Astrocyte (in vitro differentiated cells and primary cell): ENCODE measurements around the gene IL36G. TPM values are rescaled to one million over a fixed set of nuclear protein-coding genes. Genes with fewer than 3 reads are reported as not detected.
A peak's percentile ranks its signal among the peaks of the same experiment; 100 is the strongest.

ENCODE experiments used
- DNase-seq: peaks from one replicate; pipeline ENCODE4 v3.0.0-alpha.2; 2010; ENCODE audit warnings: low read depth
- FAIRE-seq: peaks from 2 replicates; lab custom pipeline; 2011; peaks lifted over from hg19 to GRCh38; lab: Jason Lieb, UNC
- H2AFZ ChIP-seq: 2 replicates; pipeline ENCODE4 v1.6.0; 2012; ENCODE audit warnings: low read depth, low read length, inconsistent platforms
- H3K27ac ChIP-seq: 2 replicates; pipeline ENCODE4 v1.5.1; 2011; ENCODE audit warnings: low read depth, low read length, inconsistent platforms
- H3K27me3 ChIP-seq: 2 replicates; pipeline ENCODE4 v1.6.0; 2011; ENCODE audit warnings: low read length, inconsistent platforms; ENCODE audit not compliant: insufficient read depth
- H3K36me3 ChIP-seq: 2 replicates; pipeline ENCODE4 v1.5.1; 2011; ENCODE audit warnings: low read length, inconsistent platforms; ENCODE audit not compliant: insufficient read depth
- H3K4me1 ChIP-seq: 2 replicates; pipeline ENCODE4 v1.5.1; 2011; ENCODE audit warnings: low read length, inconsistent platforms; ENCODE audit not compliant: insufficient read depth
- H3K4me2 ChIP-seq: 2 replicates; pipeline ENCODE4 v1.6.0; 2012; ENCODE audit warnings: low read length, inconsistent platforms
- H3K4me3 ChIP-seq: 2 replicates; pipeline ENCODE4 v1.5.1; 2011; ENCODE audit warnings: low read depth, mild to moderate bottlenecking, low read length, inconsistent platforms; ENCODE audit not compliant: insufficient read depth
- H3K79me2 ChIP-seq: 2 replicates; pipeline ENCODE4 v1.6.0; 2012; ENCODE audit warnings: mild to moderate bottlenecking, low read length, inconsistent platforms; ENCODE audit not compliant: insufficient read depth
- H3K9ac ChIP-seq: 2 replicates; pipeline ENCODE4 v1.6.0; 2012; ENCODE audit warnings: mild to moderate bottlenecking, low read length, inconsistent platforms
- H3K9me3 ChIP-seq: 2 replicates; pipeline ENCODE4 v1.5.1; 2012; ENCODE audit warnings: low read depth, mild to moderate bottlenecking, low read length, inconsistent platforms; ENCODE audit not compliant: insufficient read depth
- H4K20me1 ChIP-seq: 2 replicates; pipeline ENCODE4 v1.6.0; 2012; ENCODE audit warnings: low read length, inconsistent platforms; ENCODE audit not compliant: insufficient read depth
- H3K27ac Mint-ChIP-seq: one replicate; pipeline ENCODE4 v1.8.0; 2021; ENCODE audit warnings: mild to moderate bottlenecking, mixed read lengths; ENCODE audit not compliant: unreplicated experiment
- H3K27me3 Mint-ChIP-seq: one replicate; pipeline ENCODE4 v1.8.0; 2021; ENCODE audit warnings: low read depth, mixed read lengths; ENCODE audit not compliant: unreplicated experiment
- H3K36me3 Mint-ChIP-seq: one replicate; pipeline ENCODE4 v1.8.0; 2021; ENCODE audit warnings: low read depth, mixed read lengths; ENCODE audit not compliant: unreplicated experiment
- H3K4me1 Mint-ChIP-seq: one replicate; pipeline ENCODE4 v1.8.0; 2021; ENCODE audit warnings: low read depth, mixed read lengths; ENCODE audit not compliant: unreplicated experiment
- H3K4me3 Mint-ChIP-seq: one replicate; pipeline ENCODE4 v1.8.0; 2021; ENCODE audit warnings: mild to moderate bottlenecking, moderate library complexity, mixed read lengths; ENCODE audit not compliant: unreplicated experiment
- H3K9me3 Mint-ChIP-seq: one replicate; pipeline ENCODE4 v1.8.0; 2021; ENCODE audit warnings: mild to moderate bottlenecking, mixed read lengths; ENCODE audit not compliant: unreplicated experiment
- EZH2 ChIP-seq: IDR thresholded peaks from 2 replicates; pipeline ENCODE4 v1.6.1; 2012; ENCODE audit warnings: mild to moderate bottlenecking, low read length, inconsistent platforms; ENCODE audit not compliant: insufficient read depth
- total RNA-seq: library from RNA; stranded (reverse); gene quantifications from 2 replicates; pipeline ENCODE4 v1.2.1, GENCODE V29; 2021
- TF ChIP-seq, protein P1 (sequence below): IDR thresholded peaks from 2 replicates; pipeline ENCODE4 v1.5.1; 2011; ENCODE audit warnings: low read depth, mild to moderate bottlenecking, inconsistent platforms, low read length, moderate library complexity; ENCODE audit not compliant: insufficient read depth

IL36G gene
- total RNA-seq, 1 donor from 2014 or later = not detected

DNA sequence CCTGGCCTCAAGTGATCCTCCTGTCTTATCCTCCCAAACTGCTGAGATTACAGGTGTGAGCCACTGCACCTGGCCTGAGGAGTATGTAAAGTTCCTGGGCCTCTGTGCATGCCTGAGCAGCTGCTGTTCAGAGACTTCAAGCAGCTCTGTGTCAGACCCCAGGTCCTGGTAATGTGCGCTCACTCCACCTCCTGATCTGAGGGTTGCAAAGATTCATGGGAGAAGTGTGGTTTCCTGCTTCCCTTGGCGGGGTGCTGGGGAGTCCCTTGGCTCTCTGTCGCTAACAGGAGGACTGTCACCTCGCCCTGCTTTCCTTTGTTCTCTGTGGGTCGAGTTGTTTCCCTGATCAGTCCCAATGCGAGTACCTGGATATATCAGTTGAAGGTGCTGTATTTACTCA lies 18.8 kb downstream of the IL36G start:
- no peak overlapping the region for H3K27ac Mint-ChIP-seq
- peaks cover 15% of the 10 kb centered on the region for H3K9me3 Mint-ChIP-seq
- H2AFZ ChIP-seq = no peak overlapping the region

DNA sequence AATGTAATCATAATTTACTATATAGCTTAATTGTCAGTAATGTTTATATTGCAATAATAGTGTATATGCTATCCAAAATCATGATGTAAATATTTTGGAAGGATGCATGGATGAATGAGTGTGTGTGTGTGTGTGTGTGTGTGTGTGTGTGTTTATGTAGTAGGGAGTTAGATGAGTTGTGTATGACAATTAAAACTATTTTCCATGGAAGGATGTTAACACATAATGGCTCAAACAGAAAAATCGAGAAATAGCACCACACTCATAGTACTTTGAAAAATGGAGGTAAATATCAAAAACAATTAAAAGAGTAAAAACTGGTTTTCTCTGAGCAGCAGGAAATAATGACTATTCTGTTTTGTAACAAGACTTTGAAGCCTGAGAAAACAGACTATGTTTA lies 19.3 kb downstream of the IL36G start:
- no peak for TF ChIP-seq EZH2
- TF ChIP-seq, protein P1, sequence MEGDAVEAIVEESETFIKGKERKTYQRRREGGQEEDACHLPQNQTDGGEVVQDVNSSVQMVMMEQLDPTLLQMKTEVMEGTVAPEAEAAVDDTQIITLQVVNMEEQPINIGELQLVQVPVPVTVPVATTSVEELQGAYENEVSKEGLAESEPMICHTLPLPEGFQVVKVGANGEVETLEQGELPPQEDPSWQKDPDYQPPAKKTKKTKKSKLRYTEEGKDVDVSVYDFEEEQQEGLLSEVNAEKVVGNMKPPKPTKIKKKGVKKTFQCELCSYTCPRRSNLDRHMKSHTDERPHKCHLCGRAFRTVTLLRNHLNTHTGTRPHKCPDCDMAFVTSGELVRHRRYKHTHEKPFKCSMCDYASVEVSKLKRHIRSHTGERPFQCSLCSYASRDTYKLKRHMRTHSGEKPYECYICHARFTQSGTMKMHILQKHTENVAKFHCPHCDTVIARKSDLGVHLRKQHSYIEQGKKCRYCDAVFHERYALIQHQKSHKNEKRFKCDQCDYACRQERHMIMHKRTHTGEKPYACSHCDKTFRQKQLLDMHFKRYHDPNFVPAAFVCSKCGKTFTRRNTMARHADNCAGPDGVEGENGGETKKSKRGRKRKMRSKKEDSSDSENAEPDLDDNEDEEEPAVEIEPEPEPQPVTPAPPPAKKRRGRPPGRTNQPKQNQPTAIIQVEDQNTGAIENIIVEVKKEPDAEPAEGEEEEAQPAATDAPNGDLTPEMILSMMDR = no peak
- H3K79me2 ChIP-seq = no peaks in the 10 kb centered on the region
- H2AFZ ChIP-seq = no peak overlapping the region
- H3K9me3 Mint-ChIP-seq = peaks cover 11% of the 10 kb centered on the region
- H3K4me1 ChIP-seq = no peaks in the 10 kb centered on the region
- H3K9me3 ChIP-seq = no peaks in the 10 kb centered on the region
- H3K4me3 Mint-ChIP-seq = no peak overlapping the region
- H3K4me1 Mint-ChIP-seq = no peaks in the 10 kb centered on the region
- no peaks in the 10 kb centered on the region for H3K36me3 Mint-ChIP-seq
- no peak overlapping the region for H3K9ac ChIP-seq
- H3K27ac Mint-ChIP-seq = no peak overlapping the region
- H3K27me3 ChIP-seq = peaks cover 6% of the 10 kb centered on the region
- no peak overlapping the region for H3K4me2 ChIP-seq
- no peaks in the 10 kb centered on the region for H4K20me1 ChIP-seq
- no peak overlapping the region for H3K4me3 ChIP-seq
- H3K27ac ChIP-seq = no peak overlapping the region
- no peaks in the 10 kb centered on the region for H3K36me3 ChIP-seq
- no peak for DNase-seq
- peak; percentile 9 for FAIRE-seq
- peaks cover 5% of the 10 kb centered on the region for H3K27me3 Mint-ChIP-seq

More for the DNA sequence above, 18.8 kb downstream of the IL36G start:
- Histone ChIP-seq H3K4me3 (no peak overlapping the region), H3K9me3 (no peaks in the 10 kb centered on the region), H3K27ac (no peak overlapping the region), H3K9ac (no peak overlapping the region), H3K27me3 (peaks cover 6% of the 10 kb centered on the region), H3K4me2 (no peak overlapping the region), H3K79me2 (no peaks in the 10 kb centered on the region), H4K20me1 (no peaks in the 10 kb centered on the region), H3K4me1 (no peaks in the 10 kb centered on the region), H3K36me3 (no peaks in the 10 kb centered on the region)
- H3K36me3 Mint-ChIP-seq = no peaks in the 10 kb centered on the region
- FAIRE-seq (no peak), DNase-seq (no peak)
- H3K4me1 Mint-ChIP-seq = no peaks in the 10 kb centered on the region
- peaks cover 5% of the 10 kb centered on the region for H3K27me3 Mint-ChIP-seq
- no peak overlapping the region for H3K4me3 Mint-ChIP-seq
- TF ChIP-seq EZH2 = no peak
- TF ChIP-seq, protein P1 = no peak

DNA sequence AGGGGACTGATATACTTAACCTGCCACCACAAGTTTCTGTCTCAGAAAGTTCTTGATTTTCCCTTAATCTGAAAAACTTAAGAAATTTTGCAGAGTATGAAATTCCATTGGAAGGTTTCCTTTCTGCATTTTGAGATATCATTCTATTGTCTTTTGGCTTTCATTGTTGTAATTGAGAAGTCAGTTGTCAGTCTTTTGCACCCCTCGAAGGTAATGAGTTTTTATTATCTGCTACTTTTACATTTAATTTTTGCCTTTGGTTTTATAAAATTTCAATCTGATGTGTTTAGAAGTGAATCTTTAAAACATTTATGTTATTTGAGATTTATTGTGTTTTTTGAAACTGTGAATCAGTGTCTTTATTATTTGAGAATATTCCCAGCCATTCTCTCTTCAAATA lies 22.6 kb downstream of the IL36G start:
- TF ChIP-seq, protein P1 = no peak
- TF ChIP-seq EZH2 = no peak
- H3K9ac ChIP-seq = no peak overlapping the region
- no peak overlapping the region for H2AFZ ChIP-seq
- H3K4me1 ChIP-seq = no peaks in the 10 kb centered on the region
- H3K36me3 ChIP-seq = no peaks in the 10 kb centered on the region
- Mint-ChIP-seq H3K27ac (no peak overlapping the region), H3K4me1 (no peaks in the 10 kb centered on the region), H3K4me3 (no peak overlapping the region), H3K9me3 (peaks cover 11% of the 10 kb centered on the region), H3K36me3 (no peaks in the 10 kb centered on the region), H3K27me3 (peaks cover 11% of the 10 kb centered on the region)
- H3K27me3 ChIP-seq = peaks cover 4% of the 10 kb centered on the region
- H4K20me1 ChIP-seq = no peaks in the 10 kb centered on the region
- no peaks in the 10 kb centered on the region for H3K9me3 ChIP-seq
- no peak for FAIRE-seq
- H3K79me2 ChIP-seq = no peaks in the 10 kb centered on the region
- H3K4me3 ChIP-seq = no peak overlapping the region
- no peak for DNase-seq
- no peak overlapping the region for H3K4me2 ChIP-seq
- no peak overlapping the region for H3K27ac ChIP-seq
